HepG2 (cell line): Measurements from ENCODE around the gene COX4I2. TPM values are rescaled to one million over a fixed set of nuclear protein-coding genes. Genes with fewer than 3 reads are reported as not detected.

Experiments
- CSRNP2 ChIP-seq: sonication (generic); formaldehyde crosslinking; conservative IDR thresholded peaks from 2 replicates; pipeline ENCODE4 v1.8.0; 2022; ENCODE audit warnings: low read depth, missing genetic modification reagents
- NR1H2 ChIP-seq: sonication (generic); formaldehyde crosslinking; IDR thresholded peaks from 2 replicates; pipeline ENCODE4 v1.8.1; 2022; ENCODE audit warnings: low read depth, missing genetic modification reagents, borderline replicate concordance
- NR2F1 ChIP-seq, 2 experiments: fragments of 450-650 bp in 1 of 2; formaldehyde crosslinking in 1 of 2; IDR thresholded peaks; 2 replicates each; pipeline versions ENCODE4 v1.5.0 to v1.6.1; 2016 to 2020; ENCODE audit warnings: mild to moderate bottlenecking in 1 of 2, missing compliant biosample characterization in 1 of 2, missing genetic modification reagents in 1 of 2, moderate library complexity in 1 of 2
- NR2F6 ChIP-seq, 2 experiments: IDR thresholded peaks; 2 replicates each; pipeline ENCODE4 v1.6.1; 2016; ENCODE audit warnings: antibody characterized with exemption in 1 of 2, mild to moderate bottlenecking in 1 of 2
- SNAPC5 ChIP-seq: sonication (generic); formaldehyde crosslinking; IDR thresholded peaks from 2 replicates; pipeline ENCODE4 v1.8.1; 2023; ENCODE audit warnings: mild to moderate bottlenecking, missing genetic modification reagents, borderline replicate concordance
- ZNF121 ChIP-seq: sonication (generic); formaldehyde crosslinking; IDR thresholded peaks from 2 replicates; pipeline ENCODE4 v1.5.0; 2020; ENCODE audit warnings: mild to moderate bottlenecking, missing genetic modification reagents
- ZNF275 ChIP-seq: sonication (generic); formaldehyde crosslinking; IDR thresholded peaks from 2 replicates; pipeline ENCODE4 v1.8.0; 2022; ENCODE audit warnings: missing genetic modification reagents, mild to moderate bottlenecking, inconsistent platforms, borderline replicate concordance
- ZNF562 ChIP-seq: sonication (generic); formaldehyde crosslinking; IDR thresholded peaks from 2 replicates; pipeline ENCODE4 v1.8.0; 2022; ENCODE audit warnings: missing genetic modification reagents, borderline replicate concordance
- ZNF639 ChIP-seq: conservative IDR thresholded peaks from 2 replicates; pipeline ENCODE4 v1.6.1; 2018; ENCODE audit warnings: missing genetic modification reagents
- polyA plus RNA-seq, 8 experiments: library from polyadenylated mRNA; depleted of rRNA in 3 of 8; stranded (reverse) in 7 of 8; unstranded in 1 of 8; fragments of >200 nt; fragmentation: Illumina TruSeq in 4 of 8; extraction: Trizol in 4 of 8; gene quantifications; 2 replicates each; pipeline versions ENCODE4 v1.2.1 to v1.2.3, GENCODE V29; 2011 to 2016; ENCODE audit warnings: low read depth in 4 of 8, missing spikeins in 1 of 8, mixed read lengths in 1 of 8; ENCODE audit not compliant: insufficient read depth in 1 of 8
- total RNA-seq, 5 experiments: library from RNA; depleted of rRNA; stranded (reverse); fragments of >200 nt; fragmentation: Illumina TruSeq; extraction: Trizol; gene quantifications; 2 replicates each; pipeline ENCODE4 v1.2.3, GENCODE V29; 2016; ENCODE audit warnings: low read depth in 1 of 5
- TF ChIP-seq, protein P1 (sequence below): sonication (generic); formaldehyde crosslinking; conservative IDR thresholded peaks from 2 replicates; pipeline ENCODE4 v1.5.0; 2020; ENCODE audit warnings: missing genetic modification reagents
- TF ChIP-seq, protein P2 (sequence below): sonication (generic); formaldehyde crosslinking; IDR thresholded peaks from 2 replicates; pipeline ENCODE4 v1.8.1; 2023; ENCODE audit warnings: missing genetic modification reagents, mild to moderate bottlenecking, borderline replicate concordance
- TF ChIP-seq, protein P3 (sequence below): IDR thresholded peaks from 2 replicates; pipeline ENCODE4 v1.6.1; 2016; ENCODE audit warnings: mild to moderate bottlenecking
- TF ChIP-seq, protein P4 (sequence below): IDR thresholded peaks from 2 replicates; pipeline ENCODE4 v1.6.1; 2016
- TF ChIP-seq, protein P5 (sequence below): sonication (generic); formaldehyde crosslinking; IDR thresholded peaks from 2 replicates; pipeline ENCODE4 v1.5.0; 2020; ENCODE audit warnings: missing genetic modification reagents

Gene COX4I2
- total and polyA plus RNA-seq, 2 of the 13 experiments (the other 11 are each of a cell fraction or from before 2014, with no cell fraction given), result 1.1 TPM; not detected in 1

- TF ChIP-seq, protein P1, sequence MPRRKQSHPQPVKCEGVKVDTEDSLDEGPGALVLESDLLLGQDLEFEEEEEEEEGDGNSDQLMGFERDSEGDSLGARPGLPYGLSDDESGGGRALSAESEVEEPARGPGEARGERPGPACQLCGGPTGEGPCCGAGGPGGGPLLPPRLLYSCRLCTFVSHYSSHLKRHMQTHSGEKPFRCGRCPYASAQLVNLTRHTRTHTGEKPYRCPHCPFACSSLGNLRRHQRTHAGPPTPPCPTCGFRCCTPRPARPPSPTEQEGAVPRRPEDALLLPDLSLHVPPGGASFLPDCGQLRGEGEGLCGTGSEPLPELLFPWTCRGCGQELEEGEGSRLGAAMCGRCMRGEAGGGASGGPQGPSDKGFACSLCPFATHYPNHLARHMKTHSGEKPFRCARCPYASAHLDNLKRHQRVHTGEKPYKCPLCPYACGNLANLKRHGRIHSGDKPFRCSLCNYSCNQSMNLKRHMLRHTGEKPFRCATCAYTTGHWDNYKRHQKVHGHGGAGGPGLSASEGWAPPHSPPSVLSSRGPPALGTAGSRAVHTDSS (CRISPR knock-in tag), result no peak; the same call in 1 of the 2 replicates
- TF ChIP-seq NR2F6 (IDR thresholded peaks at IDR 0.05) (peak; percentile 66; the same call in 1 of the 2 replicates), NR2F6 (CRISPR knock-in tag; IDR thresholded peaks at IDR 0.05) (peak; percentile 53), CSRNP2 (CRISPR knock-in tag) (peak; percentile 78; the same call in 1 of the 2 replicates), ZNF121 (CRISPR knock-in tag) (0 out of 2 replicates have a peak, but pooled peaks have one; percentile 26), NR1H2 (CRISPR knock-in tag) (peak; percentile 85), ZNF275 (CRISPR knock-in tag) (peak; percentile 75), ZNF639 (CRISPR knock-in tag) (no peak; the same call in 1 of the 2 replicates), NR2F1 (CRISPR knock-in tag; IDR thresholded peaks at IDR 0.05) (peak; percentile 4 to 8; a peak in 1 of 4 replicates), SNAPC5 (CRISPR knock-in tag) (peak; percentile 91), ZNF562 (CRISPR knock-in tag) (peak; percentile 90; the same call in 1 of the 2 replicates)
- TF ChIP-seq, protein P2, sequence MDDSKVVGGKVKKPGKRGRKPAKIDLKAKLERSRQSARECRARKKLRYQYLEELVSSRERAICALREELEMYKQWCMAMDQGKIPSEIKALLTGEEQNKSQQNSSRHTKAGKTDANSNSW (CRISPR knock-in tag), result no peak; the same call in none of the 2 replicates
- TF ChIP-seq, protein P3, sequence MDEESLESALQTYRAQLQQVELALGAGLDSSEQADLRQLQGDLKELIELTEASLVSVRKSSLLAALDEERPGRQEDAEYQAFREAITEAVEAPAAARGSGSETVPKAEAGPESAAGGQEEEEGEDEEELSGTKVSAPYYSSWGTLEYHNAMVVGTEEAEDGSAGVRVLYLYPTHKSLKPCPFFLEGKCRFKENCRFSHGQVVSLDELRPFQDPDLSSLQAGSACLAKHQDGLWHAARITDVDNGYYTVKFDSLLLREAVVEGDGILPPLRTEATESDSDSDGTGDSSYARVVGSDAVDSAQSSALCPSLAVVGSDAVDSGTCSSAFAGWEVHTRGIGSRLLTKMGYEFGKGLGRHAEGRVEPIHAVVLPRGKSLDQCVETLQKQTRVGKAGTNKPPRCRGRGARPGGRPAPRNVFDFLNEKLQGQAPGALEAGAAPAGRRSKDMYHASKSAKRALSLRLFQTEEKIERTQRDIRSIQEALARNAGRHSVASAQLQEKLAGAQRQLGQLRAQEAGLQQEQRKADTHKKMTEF, result peak; percentile 99; the same call in 1 of the 2 replicates
- TF ChIP-seq, protein P4, sequence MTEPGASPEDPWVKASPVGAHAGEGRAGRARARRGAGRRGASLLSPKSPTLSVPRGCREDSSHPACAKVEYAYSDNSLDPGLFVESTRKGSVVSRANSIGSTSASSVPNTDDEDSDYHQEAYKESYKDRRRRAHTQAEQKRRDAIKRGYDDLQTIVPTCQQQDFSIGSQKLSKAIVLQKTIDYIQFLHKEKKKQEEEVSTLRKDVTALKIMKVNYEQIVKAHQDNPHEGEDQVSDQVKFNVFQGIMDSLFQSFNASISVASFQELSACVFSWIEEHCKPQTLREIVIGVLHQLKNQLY, result peak; percentile 76; the same call in 1 of the 2 replicates
- TF ChIP-seq, protein P5, sequence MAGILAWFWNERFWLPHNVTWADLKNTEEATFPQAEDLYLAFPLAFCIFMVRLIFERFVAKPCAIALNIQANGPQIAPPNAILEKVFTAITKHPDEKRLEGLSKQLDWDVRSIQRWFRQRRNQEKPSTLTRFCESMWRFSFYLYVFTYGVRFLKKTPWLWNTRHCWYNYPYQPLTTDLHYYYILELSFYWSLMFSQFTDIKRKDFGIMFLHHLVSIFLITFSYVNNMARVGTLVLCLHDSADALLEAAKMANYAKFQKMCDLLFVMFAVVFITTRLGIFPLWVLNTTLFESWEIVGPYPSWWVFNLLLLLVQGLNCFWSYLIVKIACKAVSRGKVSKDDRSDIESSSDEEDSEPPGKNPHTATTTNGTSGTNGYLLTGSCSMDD (CRISPR knock-in tag), result peak; percentile 9
Observed at GRCh38 chr20:31605031-31605901, 32.4 kb upstream of the COX4I2 start, which contains the start of gene ID1 (continued).
